Peyer's patch (tissue), 4 donors: ENCODE results near the gene VSTM2B. TPM values are rescaled to one million over a fixed set of nuclear protein-coding genes. Genes with fewer than 3 reads are reported as not detected.

Experiments used
- DNase-seq, 3 donors: peaks; one replicate each; pipeline ENCODE4 v3.0.0-alpha.2; 2017 to 2019
- H3K27ac ChIP-seq, 4 donors: fragments of 200-600 bp; sonication (generic); one replicate each; pipeline ENCODE4 v1.5.1; 2016 to 2019
- H3K27me3 ChIP-seq, 2 donors: fragments of 200-600 bp; sonication (generic); one replicate each; pipeline ENCODE4 v1.5.1; 2019
- H3K36me3 ChIP-seq, 3 donors: fragments of 200-600 bp; sonication (generic); one replicate each; pipeline ENCODE4 v1.5.1; 2016 to 2019
- H3K4me1 ChIP-seq, 4 donors: fragments of 200-600 bp; sonication (generic); one replicate each; pipeline ENCODE4 v1.5.1; 2016 to 2019
- H3K4me3 ChIP-seq, 4 donors: fragments of 200-600 bp; sonication (generic); 1 replicate in 3 of 4; 2 replicates in 1 of 4; pipeline ENCODE4 v1.5.1; 2016 to 2019; ENCODE audit warnings: mild to moderate bottlenecking in 1 of 4
- H3K9me3 ChIP-seq, 4 donors: fragments of 200-600 bp; sonication (generic); one replicate each; pipeline ENCODE4 v1.5.1; 2016 to 2019; ENCODE audit warnings: mild to moderate bottlenecking in 1 of 4
- CTCF ChIP-seq, 6 experiments: fragments of 450-650 bp in 4 of 6; fragments of 200-600 bp in 2 of 6; sonication (generic) in 1 of 6; IDR thresholded peaks; one replicate each; pipeline ENCODE4 v1.5.1; 2017 to 2019; ENCODE audit warnings: antibody characterized with exemption in 6 of 6, mild to moderate bottlenecking in 3 of 6, moderate library complexity in 1 of 6
- POLR2A ChIP-seq, 2 donors: fragments of 450-650 bp; IDR thresholded peaks; one replicate each; pipeline ENCODE4 v1.5.1; 2017; ENCODE audit warnings: antibody characterized with exemption in 2 of 2, mild to moderate bottlenecking in 2 of 2, moderate library complexity in 2 of 2
- total RNA-seq, 4 donors: library from RNA; depleted of rRNA; stranded (reverse); fragments of >200 nt; gene quantifications; one replicate each; pipeline ENCODE4 v1.1.0, GENCODE V29; 2016

Gene VSTM2B
- total RNA-seq, 4 donors from 2014 or later: not detected

- no peaks in the 10 kb centered on the region for H3K36me3 ChIP-seq
- peaks cover 0 to 52% (median 6%) of the 10 kb centered on the region in 4 donors for H3K4me1 ChIP-seq
- peak in 1 of 3 donors; percentile 34 for DNase-seq
- peak overlapping the region in 2 of 4 donors; percentile 6 to 28 for H3K4me3 ChIP-seq
- peaks cover 0 to 51% of the 10 kb centered on the region in 2 donors for H3K27me3 ChIP-seq
- H3K27ac ChIP-seq: no peak overlapping the region
- peaks cover 0 to 5% (median 0%) of the 10 kb centered on the region in 4 donors for H3K9me3 ChIP-seq
- TF ChIP-seq POLR2A (IDR thresholded peaks at IDR 0.05): no peak
- TF ChIP-seq CTCF (IDR thresholded peaks at IDR 0.05): no peak
Measured at GRCh38 chr19:29526730-29527499, 1.1 kb downstream of the VSTM2B start.

GRCh38 chr19:29527500-29528328 lies 1.9 kb downstream of the VSTM2B start:
- no peak for TF ChIP-seq CTCF (IDR thresholded peaks at IDR 0.05)
- TF ChIP-seq POLR2A (IDR thresholded peaks at IDR 0.05): no peak
- Histone ChIP-seq H3K27me3 (peaks cover 0 to 51% of the 10 kb centered on the region in 2 donors), H3K9me3 (peaks cover 0 to 5% (median 0%) of the 10 kb centered on the region in 4 donors), H3K4me3 (peak overlapping the region in 1 of 4 donors; percentile 27), H3K4me1 (peaks cover 0 to 52% (median 6%) of the 10 kb centered on the region in 4 donors), H3K36me3 (no peaks in the 10 kb centered on the region), H3K27ac (no peak overlapping the region)
- peak in 1 of 3 donors; percentile 39 for DNase-seq

- peaks cover 0 to 5% (median 0%) of the 10 kb centered on the region in 4 donors for H3K9me3 ChIP-seq
- H3K27ac ChIP-seq: no peak overlapping the region
- peaks cover 0 to 51% of the 10 kb centered on the region in 2 donors for H3K27me3 ChIP-seq
- TF ChIP-seq POLR2A (IDR thresholded peaks at IDR 0.05): no peak
- peak in 3 of 6 experiments; percentile 33 to 43 (median 35) for TF ChIP-seq CTCF (IDR thresholded peaks at IDR 0.05)
- H3K4me1 ChIP-seq: peaks cover 0 to 52% (median 6%) of the 10 kb centered on the region in 4 donors
- H3K4me3 ChIP-seq: peak overlapping the region in 3 of 4 donors; percentile 5 to 35 (median 27)
- DNase-seq: peak in 1 of 3 donors; percentile 54
- no peaks in the 10 kb centered on the region for H3K36me3 ChIP-seq
Measured at GRCh38 chr19:29528350-29528945, 2.7 kb downstream of the VSTM2B start.

- Histone ChIP-seq H3K27me3 (peaks cover 0 to 51% of the 10 kb centered on the region in 2 donors), H3K36me3 (no peaks in the 10 kb centered on the region), H3K27ac (no peak overlapping the region), H3K9me3 (peaks cover 0 to 5% (median 0%) of the 10 kb centered on the region in 4 donors), H3K4me3 (peak overlapping the region in 2 of 4 donors; percentile 5 to 35), H3K4me1 (peaks cover 0 to 52% (median 6%) of the 10 kb centered on the region in 4 donors)
- TF ChIP-seq CTCF (IDR thresholded peaks at IDR 0.05): no peak
- no peak for TF ChIP-seq POLR2A (IDR thresholded peaks at IDR 0.05)
- DNase-seq: peak in 1 of 3 donors; percentile 35
Measured at GRCh38 chr19:29528946-29529645, 3.3 kb downstream of the VSTM2B start.
